Psoas muscle (tissue), 8 donors: ENCODE measurements around the gene EBF3. TPM values are rescaled to one million over a fixed set of nuclear protein-coding genes. Genes with fewer than 3 reads are reported as not detected.

Experiments
- ATAC-seq, 4 donors: fragments of 200-7000 bp; cut with Tn5 transposase; one replicate each; pipeline ENCODE4 v1.9.1; 2020; ENCODE audit warnings: moderate library complexity in 3 of 4, mild to moderate bottlenecking in 2 of 4
- DNase-seq, 2 donors: peaks; one replicate each; pipeline ENCODE4 v3.0.0-alpha.2; 2020
- H3K27ac ChIP-seq: fragments of 200-600 bp; one replicate; pipeline ENCODE4 v1.8.0; 2022
- H3K27me3 ChIP-seq, 3 donors: fragments of 200-600 bp in 1 of 3; one replicate each; pipeline versions ENCODE4 v1.6.1 to v1.8.0; 2013 to 2022; ENCODE audit warnings: low read length in 2 of 3, mild to moderate bottlenecking in 2 of 3, moderate library complexity in 1 of 3; ENCODE audit not compliant: insufficient read depth in 3 of 3
- H3K36me3 ChIP-seq, 2 donors: fragments of 200-600 bp in 1 of 2; one replicate each; pipeline versions ENCODE4 v1.6.1 to v1.8.0; 2013 to 2022; ENCODE audit warnings: low read depth in 1 of 2, mild to moderate bottlenecking in 1 of 2, moderate library complexity in 1 of 2; ENCODE audit not compliant: insufficient read depth in 1 of 2
- H3K4me1 ChIP-seq: fragments of 200-600 bp; one replicate; pipeline ENCODE4 v1.8.0; 2022
- H3K4me3 ChIP-seq: fragments of 200-600 bp; one replicate; pipeline ENCODE4 v1.8.0; 2022; ENCODE audit warnings: mild to moderate bottlenecking
- H3K9me3 ChIP-seq: fragments of 200-600 bp; one replicate; pipeline ENCODE4 v1.8.0; 2022
- CTCF ChIP-seq: fragments of 200-600 bp; IDR thresholded peaks from one replicate; pipeline ENCODE4 v1.8.0; 2022; ENCODE audit warnings: antibody characterized with exemption
- WGBS, 3 donors: extraction: QIAGEN DNeasy Blood & Tissue Kit; methylation state at CpG; one replicate each; pipeline versions ENCODE4 v1.1.6 to v1.1.7; 2013; 5-methylcytosine and 5-hydroxymethylcytosine counted together
- intact Hi-C, 2 donors: fragments of 100-400 bp; cut with DNase I; formaldehyde crosslinking; loops; one replicate each; pipeline versions ENCODE4 v1.11.0 to v1.14.2; 2022
- polyA plus RNA-seq, 3 donors: library from polyadenylated mRNA; stranded (reverse); fragments of 200-250 nt; gene quantifications; one replicate each; pipeline ENCODE4 v1.2.3, GENCODE V29; 2013
- total RNA-seq, 4 donors: library from RNA; stranded (reverse); fragmentation: NEBNext Ultra II Directional in 2 of 4; extraction: Animal tissue kit (Norgen Biotek cat#: 25700) in 2 of 4; gene quantifications; one replicate each; pipeline versions ENCODE4 v1.2.1 to v1.2.4, GENCODE V29; 2021 to 2023
- donor health status: healthy with polysubstance abuse.
- donor health status: DM: no; HTN: no; CAD: no; lungs with moderate emphysema.
- donor health status: Bipolar disorder and iron deficiency.
- donor health status: healthy.
- donor health status: DM: yes; HTN: yes; CAD: no.
- donor health status: DM: no; HTN: no; CAD: no.
- donor health status: DM: no; HTN: no; CAD: no.
- donor health status: DM: yes; HTN: yes; CAD: no.

The EBF3 gene
- total and polyA plus RNA-seq, 7 donors: 3.2 to 10.1 (median 5.2) TPM

- ATAC-seq (no peak), DNase-seq (no peak)
- WGBS, 3 donors: 82 to 96% (median 88%) methylated on average over 10 of the region's 10 CpGs
- TF ChIP-seq CTCF: no peak
- no peak overlapping the region for H3K4me3 ChIP-seq
- H3K9me3 ChIP-seq: no peaks in the 10 kb centered on the region
- no peak overlapping the region for H3K27ac ChIP-seq
- intact Hi-C loops: no loop called here
- H3K27me3 ChIP-seq: no peaks in the 10 kb centered on the region
- peaks cover 0 to 41% of the 10 kb centered on the region in 2 donors for H3K36me3 ChIP-seq
- H3K4me1 ChIP-seq: no peaks in the 10 kb centered on the region
These were observed 117.1 kb downstream of the EBF3 start for GRCh38 chr10:129846991-129847391.

DNA sequence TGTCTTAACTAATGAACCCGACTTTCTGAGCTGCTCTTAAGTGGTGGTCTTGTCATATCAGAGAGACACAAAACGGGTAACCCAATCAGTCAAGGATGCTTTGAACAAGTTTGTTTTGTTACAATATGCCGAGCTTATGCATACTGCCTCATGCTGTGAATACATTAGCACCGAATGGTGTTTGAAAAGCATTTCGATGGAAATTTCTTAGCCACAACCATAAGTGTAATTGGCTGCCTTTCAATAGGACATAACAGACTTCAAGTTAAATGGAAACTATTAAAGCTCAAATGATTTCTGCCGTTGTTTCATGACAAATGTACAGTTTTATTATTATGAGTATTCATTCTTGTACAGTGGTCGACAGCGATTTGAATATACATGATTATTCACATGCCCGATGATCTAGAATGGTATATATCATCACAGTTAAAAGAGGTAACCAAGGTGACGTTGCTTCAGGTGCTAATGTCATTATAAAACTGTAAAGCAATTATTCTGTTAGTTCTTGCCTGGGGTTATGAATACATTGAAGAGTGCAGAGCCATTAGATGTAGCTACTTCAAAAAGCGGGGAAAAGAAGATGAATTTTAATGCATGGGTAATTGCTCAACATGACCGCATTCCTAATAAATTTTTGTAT, 118.8 kb downstream of the EBF3 start:
- H3K9me3 ChIP-seq: no peaks in the 10 kb centered on the region
- ATAC-seq (no peak), DNase-seq (no peak)
- intact Hi-C loops: no loop called here
- WGBS, 3 donors: 91 to 92% (median 92%) methylated on average over 12 of the region's 12 CpGs
- no peaks in the 10 kb centered on the region for H3K4me1 ChIP-seq
- H3K27ac ChIP-seq: no peak overlapping the region
- H3K36me3 ChIP-seq: peaks cover 0 to 57% of the 10 kb centered on the region in 2 donors
- no peaks in the 10 kb centered on the region for H3K27me3 ChIP-seq
- no peak overlapping the region for H3K4me3 ChIP-seq
- TF ChIP-seq CTCF: no peak

DNA sequence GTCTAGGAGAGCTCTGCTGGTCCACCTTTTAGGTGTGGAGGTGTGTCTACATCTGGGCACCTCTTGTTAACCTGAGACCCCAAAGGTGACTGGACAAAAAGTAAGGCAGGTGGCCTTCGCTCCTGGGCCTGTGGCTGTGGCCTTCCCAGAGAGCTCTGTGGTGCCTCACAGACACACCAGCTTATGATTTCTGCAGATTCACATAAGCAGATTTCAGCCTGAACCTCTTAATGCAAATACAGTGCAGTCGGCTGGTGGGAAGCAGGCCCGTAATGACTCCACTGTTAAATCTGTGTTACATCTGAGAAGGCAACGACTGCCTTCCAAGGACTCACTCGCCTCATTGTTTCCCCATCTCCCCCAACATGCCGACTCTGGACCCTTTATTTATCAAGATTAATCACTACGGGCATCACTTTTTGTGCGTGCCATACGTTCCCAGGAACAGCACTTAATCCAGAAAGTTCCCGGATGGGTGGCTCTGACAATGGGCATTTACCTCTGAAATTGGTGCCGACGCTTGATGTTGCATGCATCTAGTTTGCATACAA, 119.8 kb downstream of the EBF3 start:
- intact Hi-C loops: no loop called here
- Histone ChIP-seq H3K9me3 (no peaks in the 10 kb centered on the region), H3K4me1 (no peaks in the 10 kb centered on the region), H3K4me3 (no peak overlapping the region), H3K27me3 (no peaks in the 10 kb centered on the region), H3K27ac (no peak overlapping the region), H3K36me3 (peaks cover 0 to 67% of the 10 kb centered on the region in 2 donors)
- 91 to 95% (median 93%) methylated on average over 12 of the region's 12 CpGs for WGBS, 3 donors
- no peak for DNase-seq
- TF ChIP-seq CTCF: no peak
- ATAC-seq: no peak

GRCh38 chr10:129843702-129844101, 120.4 kb downstream of the EBF3 start:
- H3K36me3 ChIP-seq: peaks cover 0 to 73% of the 10 kb centered on the region in 2 donors
- intact Hi-C loops: no loop called here
- H3K4me1 ChIP-seq: no peaks in the 10 kb centered on the region
- DNase-seq (no peak), ATAC-seq (no peak)
- no peaks in the 10 kb centered on the region for H3K27me3 ChIP-seq
- H3K9me3 ChIP-seq: no peaks in the 10 kb centered on the region
- no peak overlapping the region for H3K27ac ChIP-seq
- no peak for TF ChIP-seq CTCF
- 93 to 96% (median 94%) methylated on average over 12 of the region's 12 CpGs for WGBS, 3 donors
- no peak overlapping the region for H3K4me3 ChIP-seq

DNA sequence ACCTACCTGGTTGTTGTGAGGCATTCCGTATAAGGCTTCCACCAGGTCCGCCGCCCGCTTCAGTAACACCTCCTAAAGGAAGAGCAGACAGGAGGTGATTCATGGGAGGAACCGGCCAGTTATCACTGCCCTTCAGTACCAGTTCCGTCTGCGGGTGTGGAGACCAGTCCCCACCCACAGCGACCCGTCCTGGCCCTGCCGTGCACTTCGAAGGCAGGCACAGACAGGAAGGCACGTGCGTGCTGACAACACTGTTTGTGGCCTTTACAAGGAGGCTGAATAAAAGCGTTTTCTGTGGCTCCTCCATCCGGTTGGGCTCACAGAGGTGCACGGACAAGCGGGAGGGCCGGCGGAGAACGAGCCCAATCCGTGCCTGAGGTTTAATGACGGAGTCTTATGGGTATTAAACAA, 120.9 kb downstream of the EBF3 start:
- Histone ChIP-seq H3K9me3 (no peaks in the 10 kb centered on the region), H3K4me1 (no peaks in the 10 kb centered on the region), H3K27me3 (no peaks in the 10 kb centered on the region), H3K36me3 (peaks cover 0 to 77% of the 10 kb centered on the region in 2 donors), H3K27ac (no peak overlapping the region), H3K4me3 (no peak overlapping the region)
- ATAC-seq (no peak), DNase-seq (no peak)
- intact Hi-C loops: no loop called here
- WGBS, 3 donors: 95 to 96% (median 96%) methylated on average over 22 of the region's 22 CpGs
- no peak for TF ChIP-seq CTCF
